GM18520 (cell line): ENCODE measurements around the gene ST3GAL6.

Experiments used
- ATAC-seq: cut with Tn5 transposase; IDR thresholded peaks from one replicate; pipeline ENCODE4 v1.9.1; 2021; ENCODE audit not compliant: unreplicated experiment

ST3GAL6 gene

GRCh38 chr3:98739266-98739665, 23.9 kb upstream of the ST3GAL6 start:
- no peak for ATAC-seq

GRCh38 chr3:98740324-98740723, 22.8 kb upstream of the ST3GAL6 start:
- ATAC-seq, result no peak

DNA sequence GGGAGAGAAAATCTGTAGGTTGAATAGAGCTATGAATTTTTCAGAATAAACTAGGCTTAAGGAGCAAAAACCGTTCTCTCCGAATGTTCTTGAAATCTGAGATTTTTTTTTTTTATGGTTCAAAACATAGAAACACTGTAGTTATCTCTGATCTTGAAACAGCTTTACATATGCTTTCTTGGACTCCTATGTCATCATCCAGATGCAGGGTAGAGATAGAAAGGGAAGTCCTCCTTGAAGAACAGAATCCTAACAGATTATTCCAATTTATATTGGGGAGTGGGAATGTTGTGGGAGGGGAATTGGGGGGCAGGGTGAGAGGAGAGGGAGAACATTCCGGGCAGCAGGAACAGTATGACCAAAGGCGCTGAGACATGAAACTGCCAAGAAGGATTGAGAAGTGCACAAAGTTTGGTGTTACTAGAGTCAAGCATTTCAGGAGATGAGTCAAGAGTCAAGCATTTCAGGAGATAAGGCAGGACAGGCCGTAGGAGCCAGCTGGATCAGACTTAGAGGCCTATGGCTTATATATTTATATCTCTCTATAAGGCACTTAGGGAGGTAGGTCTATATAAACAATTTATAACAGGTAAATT, 21.9 kb upstream of the ST3GAL6 start:
- ATAC-seq, result no peak

GRCh38 chr3:98743071-98743470, 20.1 kb upstream of the ST3GAL6 start:
- no peak for ATAC-seq

DNA sequence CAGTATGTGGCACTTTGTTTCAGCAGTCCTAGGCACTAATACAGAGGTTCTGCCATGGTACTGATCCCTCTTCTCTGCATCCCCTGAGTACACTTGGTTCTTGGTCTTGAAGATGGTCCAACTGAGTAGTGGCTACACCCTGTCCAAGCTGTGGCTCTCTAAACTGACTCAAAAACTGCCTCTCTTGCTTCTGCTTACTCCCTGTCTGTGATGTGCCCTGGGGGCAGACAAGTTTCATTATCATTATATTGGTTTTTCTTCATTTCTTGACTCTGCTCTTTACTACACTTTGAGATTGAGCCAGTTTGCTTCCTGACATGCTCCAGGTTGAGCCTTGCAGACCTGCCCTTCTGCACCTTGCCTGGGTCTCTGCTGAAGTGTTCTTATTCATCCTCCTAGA, 18.9 kb upstream of the ST3GAL6 start:
- no peak for ATAC-seq

- no peak for ATAC-seq
These were observed 17.4 kb upstream of the ST3GAL6 start for GRCh38 chr3:98745718-98746117.

GRCh38 chr3:98746122-98746521, 17.0 kb upstream of the ST3GAL6 start:
- ATAC-seq, result no peak

- ATAC-seq, result no peak
These were observed 16.3 kb upstream of the ST3GAL6 start for GRCh38 chr3:98746882-98747281.

GRCh38 chr3:98750276-98750919, 12.7 kb upstream of the ST3GAL6 start:
- ATAC-seq, result no peak

GRCh38 chr3:98754483-98754882, 8.7 kb upstream of the ST3GAL6 start:
- no peak for ATAC-seq

DNA sequence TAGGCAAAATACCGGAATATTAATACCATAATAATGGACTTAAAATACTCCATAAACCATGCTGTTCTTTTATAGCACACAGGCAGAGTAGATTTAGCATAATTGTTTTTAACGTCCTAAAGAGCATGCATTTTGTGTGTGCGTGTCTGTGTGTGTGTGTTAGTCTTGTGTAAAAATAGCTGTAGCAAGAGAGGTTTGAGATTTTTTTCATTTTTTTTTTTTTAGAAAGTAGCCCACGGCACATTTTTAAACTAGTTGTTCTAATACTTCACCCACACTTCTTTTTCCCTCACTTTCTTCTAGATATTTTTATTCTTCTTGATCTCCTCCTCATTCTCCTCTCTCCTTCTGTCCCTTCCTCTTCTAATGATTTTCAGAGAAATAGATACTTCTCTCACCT, 7.5 kb upstream of the ST3GAL6 start:
- no peak for ATAC-seq

- no peak for ATAC-seq
These were observed 3.5 kb upstream of the ST3GAL6 start for GRCh38 chr3:98759629-98760028.

GRCh38 chr3:98761643-98762229, 1.4 kb upstream of the ST3GAL6 start:
- no peak for ATAC-seq

GRCh38 chr3:98763819-98764418, 779 bp downstream of the ST3GAL6 start:
- no peak for ATAC-seq

- no peak for ATAC-seq
These were observed 1.3 kb downstream of the ST3GAL6 start for GRCh38 chr3:98764472-98764884.

- ATAC-seq, result no peak
These were observed 2.6 kb downstream of the ST3GAL6 start for GRCh38 chr3:98765721-98766120.

DNA sequence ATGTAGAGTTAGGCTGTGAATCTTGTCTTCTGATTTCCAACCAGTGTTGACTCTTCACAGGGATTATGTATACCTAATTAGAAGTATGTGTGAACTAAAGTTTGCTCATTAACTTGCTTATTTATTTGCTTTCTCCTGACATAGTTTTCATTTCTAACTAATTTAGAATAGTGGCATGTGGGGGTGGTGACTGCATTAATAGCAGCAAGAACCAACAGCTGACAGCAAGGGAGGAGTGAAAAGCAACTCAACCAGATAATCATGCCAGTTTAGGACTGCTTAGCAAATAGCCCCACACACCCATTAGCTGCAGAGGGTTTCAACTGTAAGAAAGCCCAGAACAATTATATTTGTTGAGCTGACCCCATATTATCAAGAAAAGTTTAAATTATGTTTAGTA, 3.8 kb downstream of the ST3GAL6 start:
- no peak for ATAC-seq

DNA sequence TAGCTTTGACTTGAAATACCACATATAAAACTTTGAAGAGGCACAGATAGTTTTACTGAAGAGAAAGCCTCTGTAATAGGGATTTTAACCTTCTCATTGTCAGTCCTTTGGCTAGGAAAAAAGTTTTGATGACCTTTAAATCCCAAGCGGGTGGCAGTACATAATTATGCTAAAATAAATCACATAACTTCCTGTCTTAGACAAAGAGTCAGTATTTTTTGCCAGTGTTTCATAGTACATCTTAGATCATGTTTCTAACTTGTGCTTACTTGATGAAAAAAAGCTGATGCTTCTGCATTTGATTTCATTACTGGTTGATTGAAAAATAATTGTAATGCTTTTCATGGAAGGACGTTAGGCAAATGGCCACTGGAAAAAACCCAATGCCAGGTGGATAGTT, 5.8 kb downstream of the ST3GAL6 start:
- ATAC-seq, result no peak

GRCh38 chr3:98769448-98769847, 6.3 kb downstream of the ST3GAL6 start:
- ATAC-seq, result no peak

- ATAC-seq, result no peak
These were observed 7.3 kb downstream of the ST3GAL6 start for GRCh38 chr3:98770261-98771039.

DNA sequence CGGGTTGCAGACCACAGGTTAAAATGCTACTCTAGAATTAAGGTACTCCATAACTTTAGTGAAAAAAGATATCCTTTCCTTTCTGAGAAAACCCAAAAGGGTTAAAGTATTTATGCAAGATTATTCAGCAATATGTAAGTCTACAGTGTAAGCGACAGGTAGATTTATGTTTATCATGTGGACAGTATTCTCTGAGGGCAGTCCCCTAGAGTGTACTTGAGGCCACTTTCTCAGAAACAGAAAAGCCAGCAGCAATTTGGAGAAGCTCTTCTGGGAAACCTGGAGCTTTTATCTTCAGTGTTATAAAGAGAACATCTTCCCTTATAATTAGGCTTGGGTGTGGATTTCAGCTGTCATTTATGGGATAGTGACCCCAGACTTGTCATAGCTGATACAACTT, 8.9 kb downstream of the ST3GAL6 start:
- no peak for ATAC-seq
